OCI-LY7 (cell line): Measurements from ENCODE around the gene MIA2. TPM values are rescaled to one million over a fixed set of nuclear protein-coding genes. Genes with fewer than 3 reads are reported as not detected.

Experiments
- BruUV-seq: library from RNA; stranded (reverse); fragments of 400-500 nt; replicated peaks from 2 replicates; lab custom pipeline; 2021; lab: Mats Ljungman, UMichigan
- CTCF ChIA-PET: fragments of 300-600 bp; sonication (Branson Sonifier 250); formaldehyde crosslinking; loops from one replicate; lab custom pipeline; 2022; ENCODE audit warnings: antibody characterized with exemption; ENCODE audit not compliant: unreplicated experiment; lab: Charles Lee
- POLR2A ChIA-PET: fragments of 300-600 bp; sonication (Branson Sonifier 250); formaldehyde crosslinking; loops from one replicate; lab custom pipeline; 2022; ENCODE audit warnings: antibody characterized with exemption; lab: Charles Lee
- DNase-seq: peaks from one replicate; pipeline ENCODE4 v3.0.0-alpha.2; 2015; ENCODE audit warnings: low spot score
- H2AFZ ChIP-seq: fragments of 200-600 bp; sonication (generic), shearing (Covaris generic); 2 replicates; pipeline ENCODE4 v1.6.1; 2014; ENCODE audit warnings: mild to moderate bottlenecking, antibody characterized with exemption, low read length, moderate library complexity
- H3K27ac ChIP-seq: fragments of 200-600 bp; sonication (generic); 2 replicates; pipeline ENCODE4 v1.5.1; 2014; ENCODE audit warnings: mixed run types, low read depth, mild to moderate bottlenecking, moderate library complexity, low read length, inconsistent platforms; ENCODE audit not compliant: poor library complexity, severe bottlenecking
- H3K36me3 ChIP-seq: fragments of 200-600 bp; sonication (generic); 2 replicates; pipeline ENCODE4 v1.6.1; 2014; ENCODE audit warnings: mild to moderate bottlenecking, antibody characterized with exemption, low read length, moderate library complexity, mixed read lengths; ENCODE audit not compliant: insufficient read depth
- H3K4me1 ChIP-seq: fragments of 200-600 bp; sonication (generic); 2 replicates; pipeline ENCODE4 v1.5.1; 2014; ENCODE audit warnings: mild to moderate bottlenecking, low read length; ENCODE audit not compliant: insufficient read depth, poor library complexity, severe bottlenecking
- H3K4me2 ChIP-seq: fragments of 200-600 bp; sonication (generic); 2 replicates; pipeline ENCODE4 v1.6.1; 2014; ENCODE audit warnings: mild to moderate bottlenecking, low read length
- H3K4me3 ChIP-seq: fragments of 200-600 bp; sonication (generic); 2 replicates; pipeline ENCODE4 v1.5.1; 2014; ENCODE audit warnings: mild to moderate bottlenecking, low read depth, low read length; ENCODE audit not compliant: poor library complexity, severe bottlenecking
- H3K79me2 ChIP-seq: fragments of 200-600 bp; sonication (generic); 2 replicates; pipeline ENCODE4 v1.6.1; 2016; ENCODE audit warnings: low read depth, mild to moderate bottlenecking, low read length, moderate library complexity, mixed read lengths; ENCODE audit not compliant: insufficient read depth
- H3K9me2 ChIP-seq: fragments of 200-600 bp; sonication (generic); 2 replicates; pipeline ENCODE4 v1.6.1; 2016; ENCODE audit warnings: mild to moderate bottlenecking, low read length, mixed read lengths; ENCODE audit not compliant: insufficient read depth
- H3K9me3 ChIP-seq: fragments of 200-600 bp; sonication (generic); 2 replicates; pipeline ENCODE4 v1.6.1; 2014; ENCODE audit warnings: mild to moderate bottlenecking, mixed run types, low read length, mixed read lengths
- H4K20me1 ChIP-seq: fragments of 200-600 bp; sonication (generic); 2 replicates; pipeline ENCODE4 v1.6.1; 2014; ENCODE audit warnings: mild to moderate bottlenecking, antibody characterized with exemption, low read length, moderate library complexity, mixed read lengths; ENCODE audit not compliant: insufficient read depth
- CTCF ChIP-seq: fragments of 200-600 bp; sonication (generic); conservative IDR thresholded peaks from 2 replicates; pipeline ENCODE4 v1.5.1; 2014; ENCODE audit warnings: mild to moderate bottlenecking, antibody characterized with exemption, low read length, moderate library complexity, mixed read lengths
- EZH2phosphoT487 ChIP-seq: fragments of 200-600 bp; sonication (generic); IDR thresholded peaks from 2 replicates; pipeline ENCODE4 v1.6.1; 2018; ENCODE audit warnings: low read depth, borderline replicate concordance, mild to moderate bottlenecking, mixed run types, antibody characterized with exemption, low read length, moderate library complexity, mixed read lengths
- intact Hi-C: fragments of 100-400 bp; cut with micrococcal nuclease; formaldehyde crosslinking; loops from one replicate; pipeline ENCODE4 v1.10.0; 2022; ENCODE audit not compliant: unreplicated experiment
- total RNA-seq, 2 experiments: library from RNA; depleted of rRNA in 1 of 2; stranded (reverse); fragments of >200 nt in 1 of 2; shearing (Covaris generic) in 1 of 2; gene quantifications; 2 replicates each; pipeline ENCODE4 v1.2.3, GENCODE V29; 2014 to 2022

MIA2 gene
- total RNA-seq, 2 experiments from 2014 or later: 20.2 to 28.3 TPM

- Histone ChIP-seq H4K20me1 (peaks cover 21% of the 10 kb centered on the region), H2AFZ (peak overlapping the region; percentile 90), H3K4me1 (peaks cover 33% of the 10 kb centered on the region), H3K4me2 (peak overlapping the region; percentile 87), H3K9me3 (no peaks in the 10 kb centered on the region), H3K27ac (peak overlapping the region; percentile 91), H3K9me2 (no peaks in the 10 kb centered on the region), H3K79me2 (peaks cover 45% of the 10 kb centered on the region), H3K36me3 (no peaks in the 10 kb centered on the region), H3K4me3 (peak overlapping the region; percentile 74)
- BruUV-seq: TSS peak; percentile 84
- POLR2A ChIA-PET: interaction anchor here (0.6 to 4.7 kb wide), 12 partner anchors 9 to 1855 kb away, joined by 3 to 35 read pairs (median 6); partner anchors contain the start of genes GEMIN2 and SEC23A
- CTCF ChIA-PET: interaction anchor here (0.5 to 0.9 kb wide), 2 partner anchors 28 to 330 kb away, joined by 4 read pairs; partner anchors contain the start of gene SEC23A
- intact Hi-C loops: loop anchor here (1.0 to 5.0 kb wide), 4 partner anchors 166 to 330 kb away; partner anchors contain the start of genes MIA2, PNN and SEC23A
- TF ChIP-seq CTCF (peak; percentile 43; the same call in 1 of the 2 replicates), EZH2phosphoT487 (no peak)
- DNase-seq: peak; percentile 83
Observed at GRCh38 chr14:39432619-39433451, 199.1 kb downstream of the MIA2 start.

DNA sequence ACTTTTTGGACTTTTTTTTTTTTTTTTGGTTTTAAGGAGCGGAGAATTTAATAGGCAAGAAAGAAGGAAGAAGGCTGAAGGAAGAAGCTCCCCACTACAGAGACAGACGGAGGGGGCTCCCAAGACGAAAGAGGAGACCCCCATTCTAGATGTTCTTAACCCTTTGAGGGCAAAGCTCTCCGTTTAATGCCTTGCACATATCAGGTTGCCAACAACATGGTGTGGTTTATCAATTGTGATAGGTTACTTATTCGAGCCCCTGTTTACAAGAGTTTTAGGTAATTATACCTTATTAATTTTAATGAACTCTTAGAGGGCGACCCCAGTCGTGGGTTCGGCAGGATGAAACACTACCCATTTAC is 199.7 kb downstream of the MIA2 start:
- intact Hi-C loops: loop anchor here (2.0 to 5.0 kb wide), 2 partner anchors 201 to 331 kb away; partner anchors contain the start of genes MIA2 and SEC23A
- Histone ChIP-seq H4K20me1 (peaks cover 21% of the 10 kb centered on the region), H3K9me3 (no peaks in the 10 kb centered on the region), H3K4me2 (peak overlapping the region; percentile 87), H3K9me2 (no peaks in the 10 kb centered on the region), H3K4me1 (peaks cover 32% of the 10 kb centered on the region), H3K79me2 (peaks cover 39% of the 10 kb centered on the region), H3K27ac (peak overlapping the region; percentile 91), H3K4me3 (peak overlapping the region; percentile 74), H2AFZ (peak overlapping the region; percentile 90), H3K36me3 (no peaks in the 10 kb centered on the region)
- ChIA-PET CTCF (interaction anchor here (0.5 to 0.9 kb wide), 2 partner anchors 29 to 331 kb away, joined by 4 read pairs; partner anchors contain the start of gene SEC23A), POLR2A (interaction anchor here (0.6 to 4.7 kb wide), 10 partner anchors 10 to 1856 kb away, joined by 3 to 35 read pairs (median 6); partner anchors contain the start of gene GEMIN2)
- DNase-seq: no peak
- no peak for TF ChIP-seq EZH2phosphoT487
- no peak for TF ChIP-seq CTCF
- BruUV-seq: no TSS peak
